Central memory CD8-positive, alpha-beta T cell (primary cell): ENCODE measurements around the gene EPX.

Source experiments
- ATAC-seq: fragments of 150-1000 bp; cut with Tn5 transposase; replicated peaks from 2 replicates; pipeline ENCODE4 v1.10.0; 2022; ENCODE audit warnings: mild to moderate bottlenecking, moderate FRiP score, moderate number of reproducible peaks; ENCODE audit not compliant: poor library complexity, severe bottlenecking; ENCODE audit errors: extremely low read depth
- DNase-seq, 2 donors: peaks; one replicate each; pipeline ENCODE4 v3.0.0; 2021; ENCODE audit warnings: low spot score in 2 of 2
- H3K27ac Mint-ChIP-seq: one replicate; pipeline ENCODE4 v1.8.0; 2022; ENCODE audit warnings: low read depth, mild to moderate bottlenecking, moderate library complexity, mixed read lengths
- H3K27me3 Mint-ChIP-seq: one replicate; pipeline ENCODE4 v1.8.0; 2022; ENCODE audit warnings: mixed read lengths
- H3K36me3 Mint-ChIP-seq: one replicate; pipeline ENCODE4 v1.8.0; 2022; ENCODE audit warnings: mild to moderate bottlenecking, moderate library complexity, mixed read lengths; ENCODE audit not compliant: insufficient read depth
- H3K4me1 Mint-ChIP-seq: one replicate; pipeline ENCODE4 v1.8.0; 2022; ENCODE audit warnings: mixed read lengths
- H3K4me3 Mint-ChIP-seq: one replicate; pipeline ENCODE4 v1.8.0; 2022; ENCODE audit warnings: mild to moderate bottlenecking, moderate library complexity, mixed read lengths
- H3K9me3 Mint-ChIP-seq: one replicate; pipeline ENCODE4 v1.8.0; 2022; ENCODE audit warnings: mixed read lengths

Gene EPX

GRCh38 chr17:58235821-58236220 is 43.3 kb downstream of the EPX start:
- Mint-ChIP-seq H3K27me3 (peaks cover 52% of the 10 kb centered on the region), H3K9me3 (no peaks in the 10 kb centered on the region), H3K4me3 (no peak overlapping the region), H3K27ac (no peak overlapping the region), H3K36me3 (peaks cover 2% of the 10 kb centered on the region), H3K4me1 (no peaks in the 10 kb centered on the region)
- DNase-seq, result no peak
- no peak for ATAC-seq

- DNase-seq, result no peak
- Mint-ChIP-seq H3K27ac (no peak overlapping the region), H3K4me1 (no peaks in the 10 kb centered on the region), H3K27me3 (peaks cover 58% of the 10 kb centered on the region), H3K4me3 (no peak overlapping the region), H3K9me3 (no peaks in the 10 kb centered on the region), H3K36me3 (peaks cover 2% of the 10 kb centered on the region)
- no peak for ATAC-seq
Measured at GRCh38 chr17:58236394-58236793, 43.9 kb downstream of the EPX start.

GRCh38 chr17:58238147-58238634 is 45.7 kb downstream of the EPX start, which contains the start of gene LPO:
Gene LPO, plus strand, starts transcription at chr17:58238584. Its CDS starts 4,396 bp downstream, at chr17:58242980.
- no peak within 1 kb of the TSS for H3K27ac Mint-ChIP-seq
- no peak for ATAC-seq
- no peak for DNase-seq
- H3K4me3 Mint-ChIP-seq, result no peak within 1 kb of the TSS
- H3K36me3 Mint-ChIP-seq, result peaks cover 2% of the 10 kb centered on the region
- H3K27me3 Mint-ChIP-seq, result peaks cover 74% of the 10 kb centered on the region
- H3K4me1 Mint-ChIP-seq, result no peaks in the 10 kb centered on the region
- H3K9me3 Mint-ChIP-seq, result no peaks in the 10 kb centered on the region

GRCh38 chr17:58239987-58240386 is 47.5 kb downstream of the EPX start:
- no peak overlapping the region for H3K27ac Mint-ChIP-seq
- no peak overlapping the region for H3K4me3 Mint-ChIP-seq
- no peaks in the 10 kb centered on the region for H3K4me1 Mint-ChIP-seq
- no peaks in the 10 kb centered on the region for H3K9me3 Mint-ChIP-seq
- H3K27me3 Mint-ChIP-seq, result peaks cover 82% of the 10 kb centered on the region
- peaks cover 2% of the 10 kb centered on the region for H3K36me3 Mint-ChIP-seq
- ATAC-seq (no peak), DNase-seq (no peak)

GRCh38 chr17:58242171-58242784 is 49.8 kb downstream of the EPX start:
- DNase-seq, result no peak
- peaks cover 74% of the 10 kb centered on the region for H3K27me3 Mint-ChIP-seq
- H3K4me3 Mint-ChIP-seq, result no peak overlapping the region
- peaks cover 2% of the 10 kb centered on the region for H3K36me3 Mint-ChIP-seq
- H3K9me3 Mint-ChIP-seq, result no peaks in the 10 kb centered on the region
- no peak overlapping the region for H3K27ac Mint-ChIP-seq
- H3K4me1 Mint-ChIP-seq, result no peaks in the 10 kb centered on the region
- no peak for ATAC-seq

GRCh38 chr17:58244963-58245362 is 52.4 kb downstream of the EPX start:
- ATAC-seq (no peak), DNase-seq (no peak)
- Mint-ChIP-seq H3K36me3 (peaks cover 2% of the 10 kb centered on the region), H3K9me3 (no peaks in the 10 kb centered on the region), H3K27me3 (peaks cover 57% of the 10 kb centered on the region), H3K4me3 (no peak overlapping the region), H3K4me1 (peaks cover 14% of the 10 kb centered on the region), H3K27ac (no peak overlapping the region)

- no peak overlapping the region for H3K27ac Mint-ChIP-seq
Measured at GRCh38 chr17:58245428-58246103, 53.0 kb downstream of the EPX start.

GRCh38 chr17:58246104-58246740 is 53.7 kb downstream of the EPX start:
- no peak for DNase-seq
- Mint-ChIP-seq H3K9me3 (no peaks in the 10 kb centered on the region), H3K27me3 (peaks cover 45% of the 10 kb centered on the region), H3K36me3 (peaks cover 2% of the 10 kb centered on the region), H3K27ac (no peak overlapping the region), H3K4me3 (no peak overlapping the region), H3K4me1 (peaks cover 14% of the 10 kb centered on the region)
- ATAC-seq, result no peak

More at GRCh38 chr17:58245428-58246103, 53.0 kb downstream of the EPX start:
- Mint-ChIP-seq H3K9me3 (no peaks in the 10 kb centered on the region), H3K4me1 (peaks cover 14% of the 10 kb centered on the region), H3K4me3 (no peak overlapping the region), H3K36me3 (peaks cover 2% of the 10 kb centered on the region), H3K27me3 (peaks cover 51% of the 10 kb centered on the region)
- ATAC-seq (no peak), DNase-seq (no peak)

- Mint-ChIP-seq H3K27me3 (peaks cover 39% of the 10 kb centered on the region), H3K9me3 (no peaks in the 10 kb centered on the region), H3K4me1 (peaks cover 14% of the 10 kb centered on the region), H3K36me3 (peaks cover 2% of the 10 kb centered on the region), H3K4me3 (no peak overlapping the region), H3K27ac (no peak overlapping the region)
- no peak for DNase-seq
- ATAC-seq, result no peak
Measured at GRCh38 chr17:58246781-58247180, 54.3 kb downstream of the EPX start.

- ATAC-seq (no peak), DNase-seq (no peak)
- Mint-ChIP-seq H3K4me3 (peak overlapping the region; percentile 22), H3K9me3 (no peaks in the 10 kb centered on the region), H3K27ac (no peak overlapping the region), H3K4me1 (peaks cover 14% of the 10 kb centered on the region), H3K36me3 (peaks cover 2% of the 10 kb centered on the region), H3K27me3 (peaks cover 32% of the 10 kb centered on the region)
Measured at GRCh38 chr17:58247511-58248363, 55.2 kb downstream of the EPX start.

GRCh38 chr17:58248955-58249269 is 56.4 kb downstream of the EPX start:
- Mint-ChIP-seq H3K4me1 (peaks cover 14% of the 10 kb centered on the region), H3K4me3 (peak overlapping the region; percentile 74), H3K27ac (no peak overlapping the region), H3K27me3 (peaks cover 20% of the 10 kb centered on the region), H3K9me3 (no peaks in the 10 kb centered on the region), H3K36me3 (peaks cover 2% of the 10 kb centered on the region)
- DNase-seq (no peak), ATAC-seq (no peak)
